SK-N-SH treated with all-trans-retinoic acid at 6 μM for 48 hours (cell line): Measurements from ENCODE around the gene CGB3.

Experiments used
- ATAC-seq: fragments of 200-7000 bp; cut with Tn5 transposase; 3 replicates; pipeline ENCODE4 v1.9.1; 2020; ENCODE audit warnings: mild to moderate bottlenecking, moderate library complexity
- ARNTL ChIP-seq: fragments of 450-650 bp; formaldehyde crosslinking; IDR thresholded peaks from 2 replicates; pipeline ENCODE4 v1.5.0; 2020; ENCODE audit warnings: low read depth, mild to moderate bottlenecking, moderate library complexity, borderline replicate concordance
- BACH2 ChIP-seq: fragments of 250-450 bp; sonication (Bioruptor Pico); IDR thresholded peaks from 2 replicates; pipeline ENCODE4 v1.9.0; 2021; ENCODE audit warnings: mild to moderate bottlenecking, borderline replicate concordance
- CSDC2 ChIP-seq: fragments of 250-450 bp; sonication (Bioruptor Pico); IDR thresholded peaks from 2 replicates; pipeline ENCODE4 v1.5.0; 2020; ENCODE audit warnings: mild to moderate bottlenecking, moderate library complexity
- ESRRG ChIP-seq: fragments of 250-450 bp; sonication (Bioruptor Pico); IDR thresholded peaks from 2 replicates; pipeline ENCODE4 v1.6.1; 2021; ENCODE audit warnings: mild to moderate bottlenecking
- GLIS3 ChIP-seq: fragments of 250-450 bp; sonication (Bioruptor Pico); IDR thresholded peaks from 2 replicates; pipeline ENCODE4 v1.5.0; 2020; ENCODE audit warnings: mild to moderate bottlenecking, moderate library complexity
- ISL1 ChIP-seq: fragments of 250-450 bp; sonication (Bioruptor Pico); IDR thresholded peaks from 2 replicates; pipeline ENCODE4 v2.1.2; 2022; ENCODE audit warnings: mild to moderate bottlenecking, moderate library complexity
- OSR1 ChIP-seq: fragments of 250-450 bp; sonication (Bioruptor Pico); IDR thresholded peaks from 2 replicates; pipeline ENCODE4 v1.8.0; 2022; ENCODE audit warnings: moderate library complexity, mild to moderate bottlenecking, inconsistent platforms
- PPARA ChIP-seq: fragments of 250-450 bp; sonication (Bioruptor Pico); IDR thresholded peaks from 2 replicates; pipeline ENCODE4 v1.5.0; 2020; ENCODE audit warnings: mild to moderate bottlenecking, borderline replicate concordance
- RARB ChIP-seq: fragments of 250-450 bp; sonication (Bioruptor Pico); IDR thresholded peaks from 2 replicates; pipeline ENCODE4 v1.8.0; 2021; ENCODE audit warnings: mild to moderate bottlenecking, moderate library complexity
- SNAI2 ChIP-seq: fragments of 250-450 bp; sonication (Bioruptor Pico); IDR thresholded peaks from 2 replicates; pipeline ENCODE4 v1.5.0; 2020; ENCODE audit warnings: mild to moderate bottlenecking, moderate library complexity
- TCF4 ChIP-seq: fragments of 250-450 bp; sonication (Bioruptor Pico); IDR thresholded peaks from 2 replicates; pipeline ENCODE4 v1.8.0; 2021; ENCODE audit warnings: mild to moderate bottlenecking, moderate library complexity, borderline replicate concordance
- TOX ChIP-seq: fragments of 250-450 bp; sonication (Bioruptor Pico); IDR thresholded peaks from 2 replicates; pipeline ENCODE4 v1.8.0; 2021; ENCODE audit warnings: mild to moderate bottlenecking, moderate library complexity, borderline replicate concordance
- ZC3H10 ChIP-seq: fragments of 250-450 bp; sonication (Bioruptor Pico); IDR thresholded peaks from 2 replicates; pipeline ENCODE4 v1.5.1; 2021; ENCODE audit warnings: mild to moderate bottlenecking, moderate library complexity
- ZFP3 ChIP-seq: fragments of 250-450 bp; sonication (Bioruptor Pico); IDR thresholded peaks from 2 replicates; pipeline ENCODE4 v1.5.0; 2020; ENCODE audit warnings: mild to moderate bottlenecking, moderate library complexity
- ZFP30 ChIP-seq: fragments of 450-650 bp; formaldehyde crosslinking; IDR thresholded peaks from 2 replicates; pipeline ENCODE4 v1.5.0; 2022; ENCODE audit warnings: mild to moderate bottlenecking, moderate library complexity
- ZNF565 ChIP-seq: fragments of 450-650 bp; formaldehyde crosslinking; conservative IDR thresholded peaks from 2 replicates; pipeline ENCODE4 v1.5.0; 2020; ENCODE audit warnings: low read depth, mild to moderate bottlenecking, moderate library complexity
- ZNF70 ChIP-seq: fragments of 450-650 bp; formaldehyde crosslinking; IDR thresholded peaks from 2 replicates; pipeline ENCODE4 v1.5.0; 2020; ENCODE audit warnings: mild to moderate bottlenecking, moderate library complexity
- ZNF8 ChIP-seq: fragments of 450-650 bp; formaldehyde crosslinking; IDR thresholded peaks from 2 replicates; pipeline ENCODE4 v1.5.0; 2020; ENCODE audit warnings: mild to moderate bottlenecking, moderate library complexity
- TF ChIP-seq, protein P1 (sequence below): fragments of 250-450 bp; sonication (Bioruptor Pico); IDR thresholded peaks from 2 replicates; pipeline ENCODE4 v1.5.0; 2020; ENCODE audit warnings: mild to moderate bottlenecking, moderate library complexity
- TF ChIP-seq, protein P2 (sequence below): fragments of 250-450 bp; sonication (Bioruptor Pico); IDR thresholded peaks from 2 replicates; pipeline ENCODE4 v1.8.0; 2020; ENCODE audit warnings: mild to moderate bottlenecking, moderate library complexity, borderline replicate concordance
- TF ChIP-seq, protein P3 (sequence below): fragments of 250-450 bp; sonication (Bioruptor Pico); IDR thresholded peaks from 2 replicates; pipeline ENCODE4 v1.5.1; 2021; ENCODE audit warnings: mild to moderate bottlenecking, moderate library complexity
- TF ChIP-seq, protein P4 (sequence below): fragments of 250-450 bp; sonication (Bioruptor Pico); IDR thresholded peaks from 2 replicates; pipeline ENCODE4 v1.5.1; 2020; ENCODE audit warnings: low read depth, mild to moderate bottlenecking, moderate library complexity
- TF ChIP-seq, protein P5 (sequence below): fragments of 250-450 bp; sonication (Bioruptor Pico); IDR thresholded peaks from 2 replicates; pipeline ENCODE4 v1.8.0; 2021; ENCODE audit warnings: low read depth, mild to moderate bottlenecking, moderate library complexity, borderline replicate concordance

The CGB3 gene

DNA sequence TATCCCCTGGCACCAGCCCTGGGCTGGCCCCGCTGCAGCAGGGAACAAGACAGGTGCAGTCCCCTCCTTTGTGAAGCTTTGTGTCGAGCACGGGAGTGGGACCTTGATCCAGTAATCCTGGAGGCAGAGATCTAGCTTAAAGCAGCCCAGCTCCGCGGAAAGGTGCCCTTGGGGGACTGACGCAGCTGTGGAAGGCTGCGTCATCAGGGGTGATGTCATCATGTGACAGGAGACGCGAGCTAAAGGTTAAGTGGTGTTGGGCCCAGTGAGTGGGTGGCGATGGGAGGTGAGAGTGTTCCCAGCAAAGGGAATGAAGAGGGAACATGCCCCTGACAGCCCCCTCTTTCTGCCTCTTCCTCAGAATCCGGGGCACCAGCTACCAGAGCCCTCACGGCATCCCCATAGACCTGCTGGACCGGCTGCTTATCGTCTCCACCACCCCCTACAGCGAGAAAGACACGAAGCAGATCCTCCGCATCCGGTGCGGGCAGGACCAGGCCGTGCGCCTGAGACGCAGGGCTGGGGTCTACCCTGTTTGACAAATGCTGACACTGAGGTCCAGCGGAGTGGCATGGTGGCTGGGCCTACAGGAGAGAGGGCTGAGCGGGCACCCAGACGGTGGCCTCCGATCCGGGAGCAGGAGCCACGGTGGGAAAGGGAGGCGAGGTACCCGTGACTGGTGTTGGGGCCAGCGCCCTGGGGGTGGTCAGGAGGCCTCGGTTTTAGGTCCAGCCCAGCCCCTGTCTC lies 9.8 kb downstream of the CGB3 start:
- TF ChIP-seq BACH2 (CRISPR knock-in tag) = no peak
- TF ChIP-seq ZFP3 = no peak
- no peak for TF ChIP-seq ISL1
- TF ChIP-seq, all 23 proteins: peak for 0
- no peak for ATAC-seq

DNA sequence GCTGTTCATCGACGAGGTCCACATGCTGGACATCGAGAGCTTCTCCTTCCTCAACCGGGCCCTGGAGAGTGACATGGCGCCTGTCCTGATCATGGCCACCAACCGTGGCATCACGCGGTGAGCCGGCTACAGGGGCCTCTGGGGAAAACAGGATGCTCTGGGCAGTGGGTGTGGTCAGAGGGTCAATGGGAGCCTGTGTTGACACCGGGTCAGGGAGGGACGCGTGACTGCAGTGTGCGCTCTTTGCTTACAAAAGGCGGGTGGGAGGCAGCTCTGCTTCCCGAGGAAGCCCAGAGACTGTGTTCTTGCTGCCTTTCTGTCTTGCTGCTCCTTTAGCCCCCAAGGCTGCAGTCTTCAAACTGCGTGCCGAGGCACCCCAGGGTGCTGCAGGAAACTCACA lies 12.9 kb downstream of the CGB3 start:
- no peak for ATAC-seq
- no peak for TF ChIP-seq CSDC2 (CRISPR knock-in tag)
- no peak for TF ChIP-seq TOX
- TF ChIP-seq ARNTL = no peak
- TF ChIP-seq, protein P1, sequence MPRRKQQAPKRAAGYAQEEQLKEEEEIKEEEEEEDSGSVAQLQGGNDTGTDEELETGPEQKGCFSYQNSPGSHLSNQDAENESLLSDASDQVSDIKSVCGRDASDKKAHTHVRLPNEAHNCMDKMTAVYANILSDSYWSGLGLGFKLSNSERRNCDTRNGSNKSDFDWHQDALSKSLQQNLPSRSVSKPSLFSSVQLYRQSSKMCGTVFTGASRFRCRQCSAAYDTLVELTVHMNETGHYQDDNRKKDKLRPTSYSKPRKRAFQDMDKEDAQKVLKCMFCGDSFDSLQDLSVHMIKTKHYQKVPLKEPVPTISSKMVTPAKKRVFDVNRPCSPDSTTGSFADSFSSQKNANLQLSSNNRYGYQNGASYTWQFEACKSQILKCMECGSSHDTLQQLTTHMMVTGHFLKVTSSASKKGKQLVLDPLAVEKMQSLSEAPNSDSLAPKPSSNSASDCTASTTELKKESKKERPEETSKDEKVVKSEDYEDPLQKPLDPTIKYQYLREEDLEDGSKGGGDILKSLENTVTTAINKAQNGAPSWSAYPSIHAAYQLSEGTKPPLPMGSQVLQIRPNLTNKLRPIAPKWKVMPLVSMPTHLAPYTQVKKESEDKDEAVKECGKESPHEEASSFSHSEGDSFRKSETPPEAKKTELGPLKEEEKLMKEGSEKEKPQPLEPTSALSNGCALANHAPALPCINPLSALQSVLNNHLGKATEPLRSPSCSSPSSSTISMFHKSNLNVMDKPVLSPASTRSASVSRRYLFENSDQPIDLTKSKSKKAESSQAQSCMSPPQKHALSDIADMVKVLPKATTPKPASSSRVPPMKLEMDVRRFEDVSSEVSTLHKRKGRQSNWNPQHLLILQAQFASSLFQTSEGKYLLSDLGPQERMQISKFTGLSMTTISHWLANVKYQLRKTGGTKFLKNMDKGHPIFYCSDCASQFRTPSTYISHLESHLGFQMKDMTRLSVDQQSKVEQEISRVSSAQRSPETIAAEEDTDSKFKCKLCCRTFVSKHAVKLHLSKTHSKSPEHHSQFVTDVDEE (CRISPR knock-in tag) = no peak
- TF ChIP-seq, protein P2, sequence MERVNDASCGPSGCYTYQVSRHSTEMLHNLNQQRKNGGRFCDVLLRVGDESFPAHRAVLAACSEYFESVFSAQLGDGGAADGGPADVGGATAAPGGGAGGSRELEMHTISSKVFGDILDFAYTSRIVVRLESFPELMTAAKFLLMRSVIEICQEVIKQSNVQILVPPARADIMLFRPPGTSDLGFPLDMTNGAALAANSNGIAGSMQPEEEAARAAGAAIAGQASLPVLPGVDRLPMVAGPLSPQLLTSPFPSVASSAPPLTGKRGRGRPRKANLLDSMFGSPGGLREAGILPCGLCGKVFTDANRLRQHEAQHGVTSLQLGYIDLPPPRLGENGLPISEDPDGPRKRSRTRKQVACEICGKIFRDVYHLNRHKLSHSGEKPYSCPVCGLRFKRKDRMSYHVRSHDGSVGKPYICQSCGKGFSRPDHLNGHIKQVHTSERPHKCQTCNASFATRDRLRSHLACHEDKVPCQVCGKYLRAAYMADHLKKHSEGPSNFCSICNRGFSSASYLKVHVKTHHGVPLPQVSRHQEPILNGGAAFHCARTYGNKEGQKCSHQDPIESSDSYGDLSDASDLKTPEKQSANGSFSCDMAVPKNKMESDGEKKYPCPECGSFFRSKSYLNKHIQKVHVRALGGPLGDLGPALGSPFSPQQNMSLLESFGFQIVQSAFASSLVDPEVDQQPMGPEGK = no peak
- TF ChIP-seq ZNF8 = no peak
- no peak for TF ChIP-seq ZNF70 (CRISPR knock-in tag)
- TF ChIP-seq ISL1 = no peak
- no peak for TF ChIP-seq OSR1
- no peak for TF ChIP-seq ZNF565
- no peak for TF ChIP-seq ESRRG (CRISPR knock-in tag)

DNA sequence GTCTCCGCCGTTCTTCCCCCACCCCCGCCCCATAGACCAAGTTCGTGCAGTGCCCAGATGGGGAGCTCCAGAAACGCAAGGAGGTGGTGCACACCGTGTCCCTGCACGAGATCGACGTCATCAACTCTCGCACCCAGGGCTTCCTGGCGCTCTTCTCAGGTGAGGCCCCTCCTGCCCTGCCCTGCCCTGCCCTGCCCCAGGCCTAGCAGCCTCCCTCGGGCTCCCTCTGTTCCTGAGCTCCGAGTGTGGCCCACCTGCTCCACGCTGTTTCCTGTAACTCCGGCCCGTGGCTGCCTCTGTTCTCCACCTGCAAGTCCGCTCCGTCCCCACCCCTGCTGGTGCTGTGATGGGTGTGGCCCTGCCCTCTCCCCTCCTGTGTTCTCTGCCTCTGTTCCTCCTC lies 13.7 kb downstream of the CGB3 start:
- ATAC-seq = no peak
- no peak for TF ChIP-seq BACH2 (CRISPR knock-in tag)
- TF ChIP-seq ZNF8 = no peak
- TF ChIP-seq, protein P3, sequence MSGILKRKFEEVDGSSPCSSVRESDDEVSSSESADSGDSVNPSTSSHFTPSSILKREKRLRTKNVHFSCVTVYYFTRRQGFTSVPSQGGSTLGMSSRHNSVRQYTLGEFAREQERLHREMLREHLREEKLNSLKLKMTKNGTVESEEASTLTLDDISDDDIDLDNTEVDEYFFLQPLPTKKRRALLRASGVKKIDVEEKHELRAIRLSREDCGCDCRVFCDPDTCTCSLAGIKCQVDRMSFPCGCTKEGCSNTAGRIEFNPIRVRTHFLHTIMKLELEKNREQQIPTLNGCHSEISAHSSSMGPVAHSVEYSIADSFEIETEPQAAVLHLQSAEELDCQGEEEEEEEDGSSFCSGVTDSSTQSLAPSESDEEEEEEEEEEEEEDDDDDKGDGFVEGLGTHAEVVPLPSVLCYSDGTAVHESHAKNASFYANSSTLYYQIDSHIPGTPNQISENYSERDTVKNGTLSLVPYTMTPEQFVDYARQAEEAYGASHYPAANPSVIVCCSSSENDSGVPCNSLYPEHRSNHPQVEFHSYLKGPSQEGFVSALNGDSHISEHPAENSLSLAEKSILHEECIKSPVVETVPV (CRISPR knock-in tag) = no peak
- no peak for TF ChIP-seq ZNF565
- TF ChIP-seq TOX = no peak
- TF ChIP-seq TCF4 (CRISPR knock-in tag) = no peak
- no peak for TF ChIP-seq ARNTL
- TF ChIP-seq, protein P4, sequence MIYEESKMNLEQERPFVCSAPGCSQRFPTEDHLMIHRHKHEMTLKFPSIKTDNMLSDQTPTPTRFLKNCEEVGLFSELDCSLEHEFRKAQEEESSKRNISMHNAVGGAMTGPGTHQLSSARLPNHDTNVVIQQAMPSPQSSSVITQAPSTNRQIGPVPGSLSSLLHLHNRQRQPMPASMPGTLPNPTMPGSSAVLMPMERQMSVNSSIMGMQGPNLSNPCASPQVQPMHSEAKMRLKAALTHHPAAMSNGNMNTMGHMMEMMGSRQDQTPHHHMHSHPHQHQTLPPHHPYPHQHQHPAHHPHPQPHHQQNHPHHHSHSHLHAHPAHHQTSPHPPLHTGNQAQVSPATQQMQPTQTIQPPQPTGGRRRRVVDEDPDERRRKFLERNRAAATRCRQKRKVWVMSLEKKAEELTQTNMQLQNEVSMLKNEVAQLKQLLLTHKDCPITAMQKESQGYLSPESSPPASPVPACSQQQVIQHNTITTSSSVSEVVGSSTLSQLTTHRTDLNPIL (CRISPR knock-in tag) = no peak
- TF ChIP-seq CSDC2 (CRISPR knock-in tag) = no peak
- TF ChIP-seq PPARA = no peak
- no peak for TF ChIP-seq RARB (CRISPR knock-in tag)
- TF ChIP-seq ZC3H10 (CRISPR knock-in tag) = no peak
- TF ChIP-seq GLIS3 (CRISPR knock-in tag) = no peak
- TF ChIP-seq, protein P1 (CRISPR knock-in tag) = no peak
- no peak for TF ChIP-seq SNAI2 (CRISPR knock-in tag)
- no peak for TF ChIP-seq ISL1
- TF ChIP-seq ZNF70 (CRISPR knock-in tag) = no peak
- TF ChIP-seq, protein P5, sequence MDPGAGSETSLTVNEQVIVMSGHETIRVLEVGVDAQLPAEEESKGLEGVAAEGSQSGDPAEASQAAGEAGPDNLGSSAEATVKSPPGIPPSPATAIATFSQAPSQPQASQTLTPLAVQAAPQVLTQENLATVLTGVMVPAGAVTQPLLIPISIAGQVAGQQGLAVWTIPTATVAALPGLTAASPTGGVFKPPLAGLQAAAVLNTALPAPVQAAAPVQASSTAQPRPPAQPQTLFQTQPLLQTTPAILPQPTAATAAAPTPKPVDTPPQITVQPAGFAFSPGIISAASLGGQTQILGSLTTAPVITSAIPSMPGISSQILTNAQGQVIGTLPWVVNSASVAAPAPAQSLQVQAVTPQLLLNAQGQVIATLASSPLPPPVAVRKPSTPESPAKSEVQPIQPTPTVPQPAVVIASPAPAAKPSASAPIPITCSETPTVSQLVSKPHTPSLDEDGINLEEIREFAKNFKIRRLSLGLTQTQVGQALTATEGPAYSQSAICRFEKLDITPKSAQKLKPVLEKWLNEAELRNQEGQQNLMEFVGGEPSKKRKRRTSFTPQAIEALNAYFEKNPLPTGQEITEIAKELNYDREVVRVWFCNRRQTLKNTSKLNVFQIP (CRISPR knock-in tag) = no peak
- TF ChIP-seq ZFP3 = no peak
- TF ChIP-seq ZFP30 (CRISPR knock-in tag) = no peak
